ENCODE data around the gene SLX4IP.
A peak's percentile ranks its signal among the peaks of the same experiment; 100 is the strongest.

Gene SLX4IP

DNA sequence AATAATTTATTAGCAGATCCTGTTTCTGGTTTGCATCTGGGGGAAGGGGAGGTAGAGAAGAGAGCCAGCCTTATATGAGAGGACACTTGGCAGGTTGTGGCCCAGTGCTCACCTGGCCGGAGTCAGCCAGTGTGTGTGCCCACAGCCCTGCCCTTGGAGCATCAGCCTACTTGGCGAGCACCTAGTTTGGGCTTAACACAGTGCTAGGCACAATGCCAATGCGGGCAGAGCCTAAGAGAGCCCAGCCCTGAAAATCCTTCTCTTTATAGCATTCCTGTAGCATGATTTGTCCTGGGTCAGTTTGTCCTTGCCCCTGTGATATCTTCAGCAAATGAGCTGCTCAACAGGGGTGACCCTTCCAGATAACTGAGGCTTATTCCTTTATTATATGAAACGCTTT, 73.0 kb downstream of the SLX4IP start:
- Histone ChIP-seq H3K9ac (ENCODE audit: low read length) (no peak overlapping the region), H3K27ac (ENCODE audit: low read depth, low read length) (peak overlapping the region; percentile 75), H3K4me1 (ENCODE audit: control insufficient read depth, insufficient read depth, low read length) (peaks cover 54% of the 10 kb centered on the region)

DNA sequence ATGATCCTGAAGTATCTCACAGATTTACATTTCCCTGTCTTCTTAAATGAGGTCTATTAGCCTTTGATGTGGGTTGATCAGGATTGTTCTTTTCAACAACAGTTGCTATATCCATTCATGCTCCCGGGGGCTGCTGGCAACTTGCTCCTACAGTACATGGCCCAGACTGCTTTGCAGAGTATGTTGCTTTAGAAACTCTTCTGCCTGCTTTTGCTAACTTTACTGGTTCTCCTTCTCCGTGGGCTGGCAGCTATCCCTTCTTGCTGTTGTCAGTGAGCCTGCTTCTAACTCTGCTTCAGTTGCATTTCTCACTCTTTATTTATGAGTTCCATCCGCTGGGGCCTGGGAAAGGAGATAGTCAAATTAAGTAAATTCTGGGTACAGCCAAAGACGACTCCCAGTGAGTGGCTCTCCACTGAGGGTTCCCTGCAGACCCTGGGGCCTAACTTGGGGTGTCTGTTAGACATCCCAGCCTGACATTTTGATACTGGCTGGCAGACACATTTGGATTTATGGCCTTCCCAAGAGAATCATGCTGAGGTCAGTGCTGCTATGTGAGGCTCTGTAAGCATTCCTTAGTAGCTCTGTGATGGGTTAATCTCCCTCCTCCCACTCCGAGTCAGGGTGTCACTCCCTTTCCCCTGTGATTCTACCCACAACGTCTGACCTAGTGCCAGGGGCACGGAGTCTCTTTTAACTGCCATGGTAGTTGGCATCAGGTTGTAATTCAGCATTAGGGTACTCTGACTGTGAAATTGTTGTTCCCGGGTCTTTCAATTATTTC, 73.6 kb downstream of the SLX4IP start:
- Histone ChIP-seq H3K27me3 (ENCODE audit: control insufficient read depth, insufficient read depth, low read length) (no peaks in the 10 kb centered on the region), H3K36me3 (ENCODE audit: control insufficient read depth, insufficient read depth, low read length) (no peaks in the 10 kb centered on the region), H3K9ac (ENCODE audit: low read length) (no peak overlapping the region), H3K4me1 (ENCODE audit: control insufficient read depth, insufficient read depth, low read length) (peaks cover 54% of the 10 kb centered on the region), H3K4me3 (ENCODE audit: low read length) (no peak overlapping the region), H3K27ac (ENCODE audit: low read depth, low read length) (peak overlapping the region; percentile 75)

More for the DNA sequence above, 73.0 kb downstream of the SLX4IP start:
- H3K27me3 ChIP-seq (ENCODE audit: control insufficient read depth, insufficient read depth, low read length) = no peaks in the 10 kb centered on the region
- no peak overlapping the region for H3K4me3 ChIP-seq (ENCODE audit: low read length)
- no peaks in the 10 kb centered on the region for H3K36me3 ChIP-seq (ENCODE audit: control insufficient read depth, insufficient read depth, low read length)

DNA sequence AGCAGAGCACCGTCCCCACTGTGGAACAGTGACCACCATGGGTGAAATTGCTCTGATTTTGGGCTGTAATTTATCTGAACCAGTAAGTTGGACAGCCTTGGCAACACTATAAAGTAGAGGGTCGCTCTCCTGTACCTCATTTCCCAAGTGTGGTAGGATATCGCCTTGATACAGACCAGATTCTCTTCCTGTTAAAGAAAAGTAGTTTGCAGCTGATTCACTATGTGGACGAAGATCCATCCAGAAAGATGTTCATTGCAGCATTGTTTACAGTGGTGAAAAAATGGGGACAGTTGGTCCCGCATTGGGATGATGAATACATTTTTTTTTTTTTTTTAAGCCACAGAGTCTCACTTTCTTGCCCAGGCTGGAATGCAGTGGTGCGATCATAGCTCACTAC, 74.3 kb downstream of the SLX4IP start:
- H3K9ac ChIP-seq (ENCODE audit: low read length) = no peak overlapping the region
- peak overlapping the region; percentile 75 for H3K27ac ChIP-seq (ENCODE audit: low read depth, low read length)
- H3K36me3 ChIP-seq (ENCODE audit: control insufficient read depth, insufficient read depth, low read length) = no peaks in the 10 kb centered on the region
- no peaks in the 10 kb centered on the region for H3K27me3 ChIP-seq (ENCODE audit: control insufficient read depth, insufficient read depth, low read length)
- peaks cover 54% of the 10 kb centered on the region for H3K4me1 ChIP-seq (ENCODE audit: control insufficient read depth, insufficient read depth, low read length)
- H3K4me3 ChIP-seq (ENCODE audit: low read length) = no peak overlapping the region

DNA sequence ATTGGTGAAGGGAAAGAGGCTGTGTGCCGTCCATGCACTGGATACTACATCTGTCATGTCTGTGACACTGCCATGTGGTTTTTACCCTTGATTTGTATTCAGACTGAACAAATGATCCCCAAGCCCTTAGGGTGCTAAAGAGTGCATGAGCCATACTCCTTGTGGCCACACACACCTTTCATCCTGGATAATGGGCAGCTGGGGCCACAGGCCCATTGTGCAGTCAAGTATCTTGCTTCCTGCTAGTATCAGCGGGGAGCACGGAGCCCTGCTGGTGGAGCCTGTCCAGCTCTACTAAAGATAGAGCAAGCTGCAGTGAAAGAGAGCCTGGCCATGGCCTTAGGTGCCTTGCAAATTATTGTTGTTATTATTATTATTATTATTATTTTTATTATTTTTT, 75.1 kb downstream of the SLX4IP start:
- Histone ChIP-seq H3K27me3 (ENCODE audit: control insufficient read depth, insufficient read depth, low read length) (no peaks in the 10 kb centered on the region), H3K4me1 (ENCODE audit: control insufficient read depth, insufficient read depth, low read length) (peaks cover 49% of the 10 kb centered on the region), H3K27ac (ENCODE audit: low read depth, low read length) (peak overlapping the region; percentile 13), H3K36me3 (ENCODE audit: control insufficient read depth, insufficient read depth, low read length) (no peaks in the 10 kb centered on the region), H3K4me3 (ENCODE audit: low read length) (no peak overlapping the region), H3K9ac (ENCODE audit: low read length) (no peak overlapping the region)

DNA sequence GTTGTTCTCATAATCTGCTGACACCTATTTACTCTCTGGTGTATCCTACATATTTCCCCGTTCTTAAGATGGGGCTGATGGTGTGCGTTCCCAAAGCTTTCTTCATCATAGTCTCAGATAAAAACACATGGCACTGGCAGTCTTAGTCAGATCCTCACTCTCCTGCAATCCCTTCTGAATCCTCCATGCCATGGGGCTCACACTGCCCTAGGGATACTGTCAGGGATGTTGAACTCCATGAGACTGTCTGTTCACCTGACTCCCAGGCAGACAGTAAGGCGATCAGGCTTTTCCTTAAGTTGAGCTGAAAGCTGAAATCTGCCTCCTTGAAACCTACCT, 76.0 kb downstream of the SLX4IP start:
- Histone ChIP-seq H3K27ac (ENCODE audit: low read depth, low read length) (peak overlapping the region; percentile 67), H3K36me3 (ENCODE audit: control insufficient read depth, insufficient read depth, low read length) (no peaks in the 10 kb centered on the region), H3K4me3 (ENCODE audit: low read length) (peak overlapping the region; percentile 41), H3K4me1 (ENCODE audit: control insufficient read depth, insufficient read depth, low read length) (peaks cover 40% of the 10 kb centered on the region), H3K9ac (ENCODE audit: low read length) (no peak overlapping the region), H3K27me3 (ENCODE audit: control insufficient read depth, insufficient read depth, low read length) (no peaks in the 10 kb centered on the region)

DNA sequence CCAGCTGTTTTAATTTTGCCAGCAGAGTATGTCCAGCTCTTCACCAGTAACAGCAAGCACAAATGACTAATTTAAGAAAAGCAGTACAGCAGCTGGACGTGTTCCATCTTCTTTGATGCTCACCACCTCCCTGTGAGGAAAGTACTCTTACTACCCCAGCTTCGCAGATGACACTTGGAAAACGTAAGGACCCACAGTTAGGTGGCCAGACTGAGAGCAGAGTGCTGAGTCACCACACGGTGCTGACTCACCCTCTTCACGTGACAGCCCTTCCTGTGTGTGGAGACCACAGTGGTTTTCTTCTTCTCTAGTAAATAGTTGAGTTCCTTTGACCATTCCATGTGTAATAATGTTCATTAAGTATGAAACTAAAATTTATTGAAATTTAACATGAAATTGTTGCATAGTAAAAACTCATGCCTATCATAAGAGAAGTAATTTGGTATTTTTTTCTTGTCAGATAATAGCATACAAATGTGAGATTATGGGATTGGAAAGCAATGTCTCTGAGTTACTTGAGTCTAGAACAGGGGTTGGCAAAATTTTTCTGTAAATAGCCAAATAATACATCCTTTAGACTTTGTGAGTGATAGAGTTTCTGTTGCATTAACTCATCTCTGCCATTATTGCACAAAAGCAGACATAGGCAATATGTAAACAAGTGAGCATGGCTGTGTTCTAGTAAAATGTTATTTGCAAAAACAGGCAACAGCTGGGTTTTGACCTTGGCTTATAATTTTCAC, 76.6 kb downstream of the SLX4IP start:
- Histone ChIP-seq H3K27me3 (ENCODE audit: control insufficient read depth, insufficient read depth, low read length) (no peaks in the 10 kb centered on the region), H3K4me1 (ENCODE audit: control insufficient read depth, insufficient read depth, low read length) (peaks cover 37% of the 10 kb centered on the region), H3K36me3 (ENCODE audit: control insufficient read depth, insufficient read depth, low read length) (no peaks in the 10 kb centered on the region), H3K4me3 (ENCODE audit: low read length) (peak overlapping the region; percentile 41), H3K27ac (ENCODE audit: low read depth, low read length) (peak overlapping the region; percentile 67), H3K9ac (ENCODE audit: low read length) (no peak overlapping the region)

DNA sequence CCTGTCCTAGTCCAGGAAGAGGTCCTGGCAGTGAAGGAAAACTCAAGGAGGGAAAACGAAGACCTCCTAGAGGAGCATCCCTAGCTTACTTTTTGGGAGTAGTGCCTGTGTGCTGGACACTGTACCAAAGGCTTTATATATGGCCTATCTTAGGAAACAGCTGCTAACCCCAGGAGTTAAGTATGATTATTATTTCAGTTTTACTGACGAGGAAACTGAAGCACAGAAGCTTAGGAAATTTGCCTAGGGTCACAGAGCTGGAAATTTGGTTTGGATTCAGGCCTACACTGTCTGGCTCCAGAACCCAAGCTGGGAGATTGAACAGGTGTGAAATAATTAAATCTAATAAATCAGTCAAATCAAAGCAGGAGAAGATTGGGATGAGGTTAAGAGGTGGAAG, 78.0 kb downstream of the SLX4IP start:
- Histone ChIP-seq H3K4me3 (ENCODE audit: low read length) (no peak overlapping the region), H3K36me3 (ENCODE audit: control insufficient read depth, insufficient read depth, low read length) (no peaks in the 10 kb centered on the region), H3K27me3 (ENCODE audit: control insufficient read depth, insufficient read depth, low read length) (no peaks in the 10 kb centered on the region), H3K27ac (ENCODE audit: low read depth, low read length) (no peak overlapping the region), H3K4me1 (ENCODE audit: control insufficient read depth, insufficient read depth, low read length) (peaks cover 27% of the 10 kb centered on the region), H3K9ac (ENCODE audit: low read length) (no peak overlapping the region)

DNA sequence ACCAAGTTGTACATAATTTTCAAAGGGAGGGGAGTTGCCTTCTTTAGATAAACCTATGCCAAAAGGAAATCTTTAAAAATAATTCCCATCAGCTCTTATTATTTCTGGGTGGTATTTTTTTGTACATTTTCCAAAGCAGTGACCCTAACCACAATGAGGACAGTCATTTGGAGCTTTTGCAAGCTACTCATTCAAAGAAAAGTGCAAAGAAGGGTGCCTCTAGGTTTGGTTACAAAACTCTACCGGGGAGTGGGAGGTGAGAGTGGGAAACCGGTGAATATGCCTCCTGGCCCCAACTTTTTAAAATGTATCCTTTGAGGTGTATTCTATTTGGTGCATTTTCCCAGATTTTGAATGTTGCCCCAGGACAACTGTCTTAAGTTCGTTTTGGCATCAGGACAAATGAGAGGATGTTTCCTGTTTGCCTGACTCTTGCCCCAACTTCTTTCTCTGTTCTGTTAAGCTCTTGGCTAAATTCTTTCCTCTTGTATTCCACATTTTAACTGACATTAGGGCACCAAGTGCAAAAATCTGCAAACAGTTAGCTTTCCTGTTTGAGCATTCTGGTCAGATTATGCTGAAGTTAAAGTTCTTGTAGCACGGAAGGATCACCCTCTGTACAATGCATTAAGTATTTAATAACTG, 78.9 kb downstream of the SLX4IP start:
- Histone ChIP-seq H3K27me3 (ENCODE audit: control insufficient read depth, insufficient read depth, low read length) (no peaks in the 10 kb centered on the region), H3K9ac (ENCODE audit: low read length) (no peak overlapping the region), H3K4me3 (ENCODE audit: low read length) (no peak overlapping the region), H3K27ac (ENCODE audit: low read depth, low read length) (no peak overlapping the region), H3K4me1 (ENCODE audit: control insufficient read depth, insufficient read depth, low read length) (peaks cover 17% of the 10 kb centered on the region), H3K36me3 (ENCODE audit: control insufficient read depth, insufficient read depth, low read length) (no peaks in the 10 kb centered on the region)

DNA sequence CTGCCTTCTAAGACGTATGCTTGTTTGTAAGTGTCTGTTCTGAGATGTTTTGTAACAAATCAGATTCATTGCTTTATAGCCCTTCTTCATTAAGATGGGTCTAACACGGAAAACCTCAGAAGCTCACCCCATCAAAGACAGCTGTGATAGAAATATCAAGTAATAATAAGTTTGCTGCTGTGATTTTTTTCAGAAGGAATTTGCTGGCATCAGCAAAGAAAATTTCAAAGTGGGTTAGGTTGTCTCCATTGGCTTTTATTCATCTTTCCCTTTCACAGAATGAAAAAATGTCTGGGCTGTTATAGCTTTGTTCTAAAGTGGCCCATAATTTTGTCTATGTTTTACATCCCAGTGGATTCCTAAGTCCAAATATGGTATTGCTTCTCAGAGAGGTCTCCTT, 81.4 kb downstream of the SLX4IP start:
- Histone ChIP-seq H3K4me3 (ENCODE audit: low read length) (no peak overlapping the region), H3K9ac (ENCODE audit: low read length) (no peak overlapping the region), H3K4me1 (ENCODE audit: control insufficient read depth, insufficient read depth, low read length) (peaks cover 13% of the 10 kb centered on the region), H3K27me3 (ENCODE audit: control insufficient read depth, insufficient read depth, low read length) (no peaks in the 10 kb centered on the region), H3K36me3 (ENCODE audit: control insufficient read depth, insufficient read depth, low read length) (no peaks in the 10 kb centered on the region), H3K27ac (ENCODE audit: low read depth, low read length) (no peak overlapping the region)

DNA sequence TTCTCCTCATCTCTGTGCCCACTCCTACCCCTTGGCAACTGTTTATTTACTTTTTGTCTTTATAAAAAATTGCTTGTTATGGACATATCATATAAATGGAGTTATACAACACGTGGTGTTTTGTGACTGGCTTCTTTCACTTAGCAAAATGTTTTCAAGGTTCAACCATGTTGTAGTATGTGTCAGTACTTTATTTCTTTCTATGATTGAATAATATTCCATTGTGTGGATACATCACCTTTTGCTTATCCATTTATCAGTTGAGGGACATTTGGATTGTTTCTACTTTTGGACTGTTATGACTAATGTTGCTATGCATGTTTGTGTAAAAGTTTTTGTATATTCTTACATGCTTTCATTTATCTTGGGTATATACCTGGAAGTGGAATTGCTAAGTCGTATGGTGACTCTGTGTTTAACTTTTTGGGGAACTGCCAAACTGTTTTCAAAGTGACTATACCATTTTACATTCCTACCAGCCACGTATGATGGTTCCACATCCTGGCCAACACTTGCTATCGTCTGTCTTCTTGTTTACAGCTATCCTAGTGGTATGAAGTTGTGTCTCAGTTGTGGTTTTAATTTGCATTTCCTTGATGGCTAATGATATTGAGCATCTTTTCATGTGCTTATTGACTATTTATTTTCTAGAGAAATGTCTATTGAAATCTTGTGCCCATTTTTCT, 84.4 kb downstream of the SLX4IP start:
- H3K9ac ChIP-seq (ENCODE audit: low read length) = no peak overlapping the region
- H3K27ac ChIP-seq (ENCODE audit: low read depth, low read length) = no peak overlapping the region
- H3K4me3 ChIP-seq (ENCODE audit: low read length) = no peak overlapping the region
- H3K27me3 ChIP-seq (ENCODE audit: control insufficient read depth, insufficient read depth, low read length) = no peaks in the 10 kb centered on the region
- peaks cover 20% of the 10 kb centered on the region for H3K4me1 ChIP-seq (ENCODE audit: control insufficient read depth, insufficient read depth, low read length)
- no peaks in the 10 kb centered on the region for H3K36me3 ChIP-seq (ENCODE audit: control insufficient read depth, insufficient read depth, low read length)

DNA sequence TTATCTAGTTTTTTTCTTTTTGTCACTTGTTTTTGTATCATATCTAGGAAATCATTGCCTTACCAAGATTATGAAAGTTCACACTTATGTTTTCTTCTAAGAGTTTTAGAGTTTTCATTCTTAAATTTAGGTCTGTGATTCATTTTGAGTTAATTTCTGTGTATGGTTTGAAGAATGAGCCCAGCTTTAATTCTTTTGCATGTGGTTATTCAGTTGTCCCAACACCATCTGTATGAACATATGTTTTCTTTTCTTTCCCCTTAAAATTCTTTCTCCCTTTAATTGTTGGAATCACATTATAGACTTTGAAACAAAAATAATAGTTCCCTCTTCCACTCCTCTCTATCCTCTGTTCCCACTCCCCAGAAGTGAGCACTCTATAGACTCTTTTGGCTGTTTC, 85.4 kb downstream of the SLX4IP start:
- Histone ChIP-seq H3K36me3 (ENCODE audit: control insufficient read depth, insufficient read depth, low read length) (no peaks in the 10 kb centered on the region), H3K9ac (ENCODE audit: low read length) (no peak overlapping the region), H3K4me3 (ENCODE audit: low read length) (no peak overlapping the region), H3K27me3 (ENCODE audit: control insufficient read depth, insufficient read depth, low read length) (no peaks in the 10 kb centered on the region), H3K4me1 (ENCODE audit: control insufficient read depth, insufficient read depth, low read length) (peaks cover 24% of the 10 kb centered on the region), H3K27ac (ENCODE audit: low read depth, low read length) (peak overlapping the region; percentile 51)

All from rectal smooth muscle tissue (tissue), 1 donor.